ENCODE results near the gene UACA. TPM values are rescaled to one million over a fixed set of nuclear protein-coding genes. Genes with fewer than 3 reads are reported as not detected.

The UACA gene
- total and polyA plus RNA-seq, 9 of the 15 experiments (the other 6 are each of a cell fraction or from before 2014, with no cell fraction given), result 0.06 to 0.33 (median 0.15) TPM; not detected in 5

DNA sequence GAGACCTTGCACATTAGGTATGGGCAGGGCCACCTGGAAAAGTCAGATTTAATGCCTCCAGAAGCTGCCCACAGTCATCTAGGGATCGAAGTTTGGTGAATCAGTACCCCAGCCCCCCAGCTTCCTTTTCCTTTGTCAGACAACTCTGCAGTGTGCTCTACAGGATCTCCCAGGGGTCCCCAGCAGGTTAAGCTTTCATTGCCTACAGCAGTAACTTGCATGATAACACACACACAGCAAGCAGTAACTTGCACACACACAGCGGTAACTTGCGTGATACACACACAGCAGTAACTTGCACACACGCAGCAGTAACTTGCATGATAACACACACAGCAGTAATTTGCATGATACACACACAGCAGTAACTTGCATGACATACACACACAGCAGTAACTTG, 131.3 kb downstream of the UACA start:
- in situ Hi-C loops (cut with MboI), result no loop called here
- H3K27ac ChIP-seq (ENCODE audit: extremely low read depth, low read depth, low read length), result no peak overlapping the region
- ATAC-seq (no peak), FAIRE-seq (no peak), DNase-seq (ENCODE audit: extremely low read depth in 1 of 4, low spot score in 3 of 4) (no peak)
- H3K36me3 ChIP-seq (ENCODE audit: control insufficient read depth, insufficient read depth, low read length), result no peaks in the 10 kb centered on the region
- no peaks in the 10 kb centered on the region for H3K9me3 ChIP-seq (replicated peaks; ENCODE audit: control insufficient read depth, insufficient read depth, low read depth, low read length)
- 0% methylated on average over 4 of the region's 4 CpGs for WGBS (ENCODE audit: insufficient coverage, low coverage, missing lambda C conversion rate)
- no peaks in the 10 kb centered on the region for H3K79me2 ChIP-seq (ENCODE audit: control insufficient read depth, insufficient read depth, low read length)
- no peak overlapping the region for H2AFZ ChIP-seq (ENCODE audit: low read depth, low read length)
- peaks cover 3% of the 10 kb centered on the region for H3K9me1 ChIP-seq (ENCODE audit: control insufficient read depth, insufficient read depth, low read length)
- TF ChIP-seq GABPA (tag; conservative IDR thresholded peaks at IDR 0.05; ENCODE audit: low read depth) (no peak), XRCC3 (IDR thresholded peaks at IDR 0.05) (no peak), PML (IDR thresholded peaks at IDR 0.05; ENCODE audit: low read length) (no peak), JUN (IDR thresholded peaks at IDR 0.05; ENCODE audit: borderline replicate concordance, low read depth, low read length) (no peak), JUN (CRISPR knock-in tag; IDR thresholded peaks at IDR 0.05; ENCODE audit: borderline replicate concordance) (no peak), ZNF79 (CRISPR knock-in tag; IDR thresholded peaks at IDR 0.05; ENCODE audit: low read depth) (no peak), MIER1 (IDR thresholded peaks at IDR 0.05; ENCODE audit: low read depth) (no peak), TCFL5 (CRISPR knock-in tag; conservative IDR thresholded peaks at IDR 0.05) (no peak), CHCHD3 (CRISPR knock-in tag; IDR thresholded peaks at IDR 0.05) (no peak), MECOM (CRISPR knock-in tag; IDR thresholded peaks at IDR 0.05) (no peak), HNRNPL (IDR thresholded peaks at IDR 0.05; ENCODE audit: low read depth, low read length) (no peak), SP2 (IDR thresholded peaks at IDR 0.05; ENCODE audit: extremely low read depth, low read depth, low read length, poor library complexity, severe bottlenecking) (no peak)
- TF ChIP-seq, protein P1, sequence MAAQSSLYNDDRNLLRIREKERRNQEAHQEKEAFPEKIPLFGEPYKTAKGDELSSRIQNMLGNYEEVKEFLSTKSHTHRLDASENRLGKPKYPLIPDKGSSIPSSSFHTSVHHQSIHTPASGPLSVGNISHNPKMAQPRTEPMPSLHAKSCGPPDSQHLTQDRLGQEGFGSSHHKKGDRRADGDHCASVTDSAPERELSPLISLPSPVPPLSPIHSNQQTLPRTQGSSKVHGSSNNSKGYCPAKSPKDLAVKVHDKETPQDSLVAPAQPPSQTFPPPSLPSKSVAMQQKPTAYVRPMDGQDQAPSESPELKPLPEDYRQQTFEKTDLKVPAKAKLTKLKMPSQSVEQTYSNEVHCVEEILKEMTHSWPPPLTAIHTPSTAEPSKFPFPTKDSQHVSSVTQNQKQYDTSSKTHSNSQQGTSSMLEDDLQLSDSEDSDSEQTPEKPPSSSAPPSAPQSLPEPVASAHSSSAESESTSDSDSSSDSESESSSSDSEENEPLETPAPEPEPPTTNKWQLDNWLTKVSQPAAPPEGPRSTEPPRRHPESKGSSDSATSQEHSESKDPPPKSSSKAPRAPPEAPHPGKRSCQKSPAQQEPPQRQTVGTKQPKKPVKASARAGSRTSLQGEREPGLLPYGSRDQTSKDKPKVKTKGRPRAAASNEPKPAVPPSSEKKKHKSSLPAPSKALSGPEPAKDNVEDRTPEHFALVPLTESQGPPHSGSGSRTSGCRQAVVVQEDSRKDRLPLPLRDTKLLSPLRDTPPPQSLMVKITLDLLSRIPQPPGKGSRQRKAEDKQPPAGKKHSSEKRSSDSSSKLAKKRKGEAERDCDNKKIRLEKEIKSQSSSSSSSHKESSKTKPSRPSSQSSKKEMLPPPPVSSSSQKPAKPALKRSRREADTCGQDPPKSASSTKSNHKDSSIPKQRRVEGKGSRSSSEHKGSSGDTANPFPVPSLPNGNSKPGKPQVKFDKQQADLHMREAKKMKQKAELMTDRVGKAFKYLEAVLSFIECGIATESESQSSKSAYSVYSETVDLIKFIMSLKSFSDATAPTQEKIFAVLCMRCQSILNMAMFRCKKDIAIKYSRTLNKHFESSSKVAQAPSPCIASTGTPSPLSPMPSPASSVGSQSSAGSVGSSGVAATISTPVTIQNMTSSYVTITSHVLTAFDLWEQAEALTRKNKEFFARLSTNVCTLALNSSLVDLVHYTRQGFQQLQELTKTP (IDR thresholded peaks at IDR 0.05; ENCODE audit: low read depth in 1 of 2, partially characterized antibody in 2 of 2), result no peak
- H3K9ac ChIP-seq (ENCODE audit: insufficient read depth in 1 of 2, low read depth in 2 of 2, low read length in 2 of 2), result no peak overlapping the region
- H3K27me3 ChIP-seq (ENCODE audit: control insufficient read depth in 2 of 2, insufficient read depth in 2 of 2, low read length in 2 of 2), result peaks cover 0 to 39% of the 10 kb centered on the region in 2 experiments; a peak in 4 of 5 replicates
- peaks cover 13 to 18% of the 10 kb centered on the region in 2 experiments; a peak in 4 of 5 replicates for H3K4me1 ChIP-seq (replicated peaks in 1 of 2; ENCODE audit: control insufficient read depth in 2 of 2, insufficient read depth in 2 of 2, low read length in 2 of 2)
- CTCF ChIA-PET (ENCODE audit: low intra/inter-chr PET ratio), result no interaction called here
- no peak overlapping the region for H3K4me2 ChIP-seq (ENCODE audit: insufficient read depth, low read length)
- POLR2A ChIA-PET, result no interaction called here
- BruUV-seq (replicated peaks), result no TSS peak
- no peaks in the 10 kb centered on the region for H4K20me1 ChIP-seq (replicated peaks; ENCODE audit: control insufficient read depth, insufficient read depth, low read length)
- intact Hi-C loops (cut with micrococcal nuclease), result no loop called here
- H3K4me3 ChIP-seq, result no peak overlapping the region

All from K562 (cell line).